Uterus (tissue), 4 donors: ENCODE results near the gene CCNY. TPM values are rescaled to one million over a fixed set of nuclear protein-coding genes. Genes with fewer than 3 reads are reported as not detected.
"Not testable (repeated sequence)": the region's sequence is repeated elsewhere in the genome, so short reads cannot be mapped to it uniquely, and the experiment has no call there.

ENCODE experiments used
- DNase-seq, 2 donors: peaks; one replicate each; pipeline ENCODE4 v3.0.0-alpha.2; 2019 to 2020
- H3K27ac ChIP-seq, 2 donors: fragments of 200-600 bp; sonication (generic); 1 replicate in 1 of 2; 2 replicates in 1 of 2; pipeline ENCODE4 v1.5.1; 2016 to 2018
- H3K27me3 ChIP-seq, 2 donors: fragments of 200-600 bp; sonication (generic); one replicate each; pipeline ENCODE4 v1.5.1; 2018 to 2019; ENCODE audit warnings: control low read depth in 1 of 2
- H3K36me3 ChIP-seq, 2 donors: fragments of 200-600 bp; sonication (generic); one replicate each; pipeline ENCODE4 v1.5.1; 2019; ENCODE audit warnings: control low read depth in 1 of 2
- H3K4me1 ChIP-seq, 2 donors: fragments of 200-600 bp; sonication (generic); one replicate each; pipeline ENCODE4 v1.5.1; 2018 to 2019; ENCODE audit warnings: control low read depth in 1 of 2
- H3K4me3 ChIP-seq, 2 donors: fragments of 200-600 bp; sonication (generic); 1 replicate in 1 of 2; 2 replicates in 1 of 2; pipeline ENCODE4 v1.5.1; 2018 to 2019; ENCODE audit warnings: mild to moderate bottlenecking in 1 of 2
- H3K9me3 ChIP-seq, 2 donors: fragments of 200-600 bp; sonication (generic); one replicate each; pipeline ENCODE4 v1.5.1; 2019; ENCODE audit warnings: control low read depth in 1 of 2
- POLR2A ChIP-seq, 2 donors: fragments of 450-650 bp; IDR thresholded peaks; one replicate each; pipeline ENCODE4 v1.6.1; 2016; ENCODE audit warnings: antibody characterized with exemption in 2 of 2, mild to moderate bottlenecking in 1 of 2, moderate library complexity in 1 of 2
- intact Hi-C: fragments of 100-400 bp; cut with DNase I; formaldehyde crosslinking; loops from one replicate; pipeline ENCODE4 v1.15.1; 2023; ENCODE audit warnings: low total_unique reads
- total RNA-seq, 4 donors: library from RNA; depleted of rRNA in 3 of 4; stranded (reverse); fragments of >200 nt in 3 of 4; gene quantifications; one replicate each; pipeline versions ENCODE4 v1.1.0 to v1.2.4, GENCODE V29; 2014 to 2023
- TF ChIP-seq, protein P1 (sequence below), 4 experiments: fragments of 200-600 bp in 2 of 4; fragments of 450-650 bp in 2 of 4; sonication (generic) in 2 of 4; IDR thresholded peaks; one replicate each; pipeline ENCODE4 v1.5.1; 2016 to 2019; ENCODE audit warnings: antibody characterized with exemption in 4 of 4, mild to moderate bottlenecking in 2 of 4, moderate library complexity in 1 of 4
- donor health status: DM: yes; HTN: yes; CAD: no.

CCNY gene
- total RNA-seq, 4 donors from 2014 or later, result 28.2 to 79.2 (median 46.2) TPM

DNA sequence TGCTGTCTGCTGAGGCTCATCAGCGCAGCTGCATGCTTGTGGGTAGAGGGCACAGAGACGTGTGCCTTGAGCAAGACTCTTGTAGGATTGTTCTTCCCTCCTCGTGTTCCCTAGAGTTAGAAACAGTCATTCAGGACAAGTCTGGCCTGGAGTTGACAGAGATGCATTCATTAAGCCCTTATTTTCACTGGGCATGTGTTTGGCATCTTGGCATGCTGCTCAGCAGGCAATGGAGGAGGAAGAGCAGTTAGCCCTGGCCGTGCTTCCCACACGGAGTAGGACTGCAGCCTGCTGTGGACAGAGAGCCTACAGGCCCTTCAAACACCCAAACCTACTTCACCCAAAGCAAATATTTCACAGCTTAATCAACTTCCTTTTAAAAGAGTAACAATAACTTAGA is 195.8 kb downstream of the CCNY start:
- no peaks in the 10 kb centered on the region for H3K36me3 ChIP-seq
- H3K9me3 ChIP-seq, result no peaks in the 10 kb centered on the region

GRCh38 chr10:35533565-35533964 is 197.3 kb downstream of the CCNY start:
- H3K36me3 ChIP-seq, result no peaks in the 10 kb centered on the region
- TF ChIP-seq, protein P1, sequence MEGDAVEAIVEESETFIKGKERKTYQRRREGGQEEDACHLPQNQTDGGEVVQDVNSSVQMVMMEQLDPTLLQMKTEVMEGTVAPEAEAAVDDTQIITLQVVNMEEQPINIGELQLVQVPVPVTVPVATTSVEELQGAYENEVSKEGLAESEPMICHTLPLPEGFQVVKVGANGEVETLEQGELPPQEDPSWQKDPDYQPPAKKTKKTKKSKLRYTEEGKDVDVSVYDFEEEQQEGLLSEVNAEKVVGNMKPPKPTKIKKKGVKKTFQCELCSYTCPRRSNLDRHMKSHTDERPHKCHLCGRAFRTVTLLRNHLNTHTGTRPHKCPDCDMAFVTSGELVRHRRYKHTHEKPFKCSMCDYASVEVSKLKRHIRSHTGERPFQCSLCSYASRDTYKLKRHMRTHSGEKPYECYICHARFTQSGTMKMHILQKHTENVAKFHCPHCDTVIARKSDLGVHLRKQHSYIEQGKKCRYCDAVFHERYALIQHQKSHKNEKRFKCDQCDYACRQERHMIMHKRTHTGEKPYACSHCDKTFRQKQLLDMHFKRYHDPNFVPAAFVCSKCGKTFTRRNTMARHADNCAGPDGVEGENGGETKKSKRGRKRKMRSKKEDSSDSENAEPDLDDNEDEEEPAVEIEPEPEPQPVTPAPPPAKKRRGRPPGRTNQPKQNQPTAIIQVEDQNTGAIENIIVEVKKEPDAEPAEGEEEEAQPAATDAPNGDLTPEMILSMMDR (IDR thresholded peaks at IDR 0.05), result no peak
- TF ChIP-seq POLR2A (IDR thresholded peaks at IDR 0.05), result no peak

More for the DNA sequence above, 195.8 kb downstream of the CCNY start:
- no peak overlapping the region for H3K4me3 ChIP-seq
- intact Hi-C loops, result no loop called here
- no peak for DNase-seq
- no peaks in the 10 kb centered on the region for H3K27me3 ChIP-seq
- H3K27ac ChIP-seq, result no peak overlapping the region
- H3K4me1 ChIP-seq, result no peaks in the 10 kb centered on the region
- TF ChIP-seq, protein P1 (IDR thresholded peaks at IDR 0.05), result no peak
- no peak for TF ChIP-seq POLR2A (IDR thresholded peaks at IDR 0.05)

DNA sequence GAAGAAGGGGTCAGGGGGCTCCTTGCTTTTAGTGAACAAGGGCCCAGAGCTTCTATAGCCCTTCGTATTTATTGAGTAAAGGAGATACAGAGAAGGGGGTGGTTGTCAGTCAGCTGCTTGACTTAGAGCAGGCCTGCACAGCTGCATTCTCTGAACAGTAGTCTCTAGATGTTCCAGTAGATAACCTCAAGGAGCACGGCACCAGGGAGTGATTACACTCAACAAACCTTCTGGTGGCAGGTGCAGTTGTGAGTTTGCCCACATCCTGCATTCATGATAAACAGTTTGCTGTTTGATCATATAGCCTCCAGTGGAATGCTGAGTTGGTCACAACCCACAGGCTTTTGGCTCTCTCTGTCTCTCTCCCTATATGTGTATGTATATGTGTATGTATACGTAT is 198.8 kb downstream of the CCNY start:
- TF ChIP-seq, protein P1 (IDR thresholded peaks at IDR 0.05), result no peak
- TF ChIP-seq POLR2A (IDR thresholded peaks at IDR 0.05), result no peak
- no peaks in the 10 kb centered on the region for H3K9me3 ChIP-seq
- H3K27ac ChIP-seq, result no peak overlapping the region
- DNase-seq, result no peak
- H3K4me3 ChIP-seq, result no peak overlapping the region
- no peaks in the 10 kb centered on the region for H3K27me3 ChIP-seq
- H3K36me3 ChIP-seq, result no peaks in the 10 kb centered on the region
- intact Hi-C loops, result no loop called here
- no peaks in the 10 kb centered on the region for H3K4me1 ChIP-seq

More at GRCh38 chr10:35533565-35533964, 197.3 kb downstream of the CCNY start:
- Histone ChIP-seq H3K27ac (no peak overlapping the region), H3K9me3 (no peaks in the 10 kb centered on the region), H3K4me3 (no peak overlapping the region), H3K4me1 (no peaks in the 10 kb centered on the region), H3K27me3 (no peaks in the 10 kb centered on the region)
- DNase-seq, result peak in 1 of 2 donors; percentile 31
- intact Hi-C loops, result no loop called here

DNA sequence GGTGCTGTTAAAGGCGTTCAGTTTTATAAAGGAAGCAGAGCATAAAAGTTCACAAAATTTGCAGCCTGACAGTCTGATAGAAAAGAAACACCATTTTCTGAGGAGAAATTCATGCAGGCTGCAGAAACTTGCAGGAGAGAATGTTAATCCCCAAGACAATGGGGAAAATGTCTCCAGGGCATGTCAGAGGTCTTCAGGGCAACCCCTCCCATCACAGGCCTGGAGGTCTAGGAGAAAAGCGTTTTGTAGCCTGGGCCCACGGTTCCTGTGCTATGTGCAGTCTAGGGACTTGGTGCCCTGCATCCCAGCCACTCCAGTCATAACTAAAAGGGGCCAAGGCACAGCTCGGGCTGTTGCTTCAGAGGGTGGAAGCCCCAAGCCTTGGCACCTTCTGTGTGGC is 200.5 kb downstream of the CCNY start:
- H3K27ac ChIP-seq, result no peak overlapping the region
- TF ChIP-seq, protein P1 (IDR thresholded peaks at IDR 0.05), result no peak
- TF ChIP-seq POLR2A (IDR thresholded peaks at IDR 0.05), result no peak
- H3K4me3 ChIP-seq, result no peak overlapping the region
- DNase-seq, result no peak
- no peaks in the 10 kb centered on the region for H3K9me3 ChIP-seq
- H3K36me3 ChIP-seq, result no peaks in the 10 kb centered on the region
- no peaks in the 10 kb centered on the region for H3K27me3 ChIP-seq
- H3K4me1 ChIP-seq, result no peaks in the 10 kb centered on the region
- intact Hi-C loops, result no loop called here

DNA sequence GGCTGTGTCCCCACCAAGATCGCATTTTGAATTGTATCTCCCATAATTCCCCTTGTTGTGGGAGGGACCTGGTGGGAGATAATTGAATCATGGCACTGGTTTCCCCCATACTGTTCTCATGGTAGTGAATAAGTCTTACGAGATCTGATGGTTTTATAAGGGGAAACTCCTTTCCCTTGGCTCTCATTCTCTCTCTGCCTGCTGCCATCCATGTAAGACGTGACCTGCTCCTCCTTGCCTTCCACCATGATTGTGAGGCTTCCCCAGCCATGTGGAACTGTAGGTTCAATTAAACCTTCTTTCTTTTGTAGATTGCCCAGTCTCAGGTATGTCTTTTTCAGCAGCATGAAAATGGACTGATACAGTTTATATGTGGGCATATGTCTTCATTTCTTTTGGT is 201.6 kb downstream of the CCNY start:
- H3K4me3 ChIP-seq, H3K4me1 ChIP-seq, DNase-seq, H3K27ac ChIP-seq, intact Hi-C loops, H3K9me3 ChIP-seq, H3K27me3 ChIP-seq, H3K36me3 ChIP-seq: not testable (repeated sequence)
